ENCODE measurements around the gene GOLGA6L10.
"Not testable (repeated sequence)": the region's sequence is repeated elsewhere in the genome, so short reads cannot be mapped to it uniquely, and the experiment has no call there.

- not testable (repeated sequence) for TF ChIP-seq CTCF (IDR thresholded peaks at IDR 0.05); ZFX (IDR thresholded peaks at IDR 0.05; ENCODE audit: borderline replicate concordance)
Measured at GRCh38 chr15:82360618-82361017, 11.3 kb upstream of the GOLGA6L10 start.
